OCI-LY1 (cell line): ENCODE measurements around the gene DHX9.

ENCODE experiments used
- EZH2 ChIP-seq: fragments of 200-600 bp; sonication (generic), shearing (Covaris generic); IDR thresholded peaks from 2 replicates; pipeline ENCODE4 v1.8.0; 2017; ENCODE audit warnings: borderline replicate concordance, mixed run types, mild to moderate bottlenecking, antibody characterized with exemption, low read length, moderate library complexity, mixed read lengths
- TF ChIP-seq, protein P1 (sequence below): fragments of 200-600 bp; sonication (generic), shearing (Covaris generic); IDR thresholded peaks from 2 replicates; pipeline ENCODE4 v1.5.1; 2017; ENCODE audit warnings: mild to moderate bottlenecking, antibody characterized with exemption, low read length, moderate library complexity, mixed read lengths

DNA sequence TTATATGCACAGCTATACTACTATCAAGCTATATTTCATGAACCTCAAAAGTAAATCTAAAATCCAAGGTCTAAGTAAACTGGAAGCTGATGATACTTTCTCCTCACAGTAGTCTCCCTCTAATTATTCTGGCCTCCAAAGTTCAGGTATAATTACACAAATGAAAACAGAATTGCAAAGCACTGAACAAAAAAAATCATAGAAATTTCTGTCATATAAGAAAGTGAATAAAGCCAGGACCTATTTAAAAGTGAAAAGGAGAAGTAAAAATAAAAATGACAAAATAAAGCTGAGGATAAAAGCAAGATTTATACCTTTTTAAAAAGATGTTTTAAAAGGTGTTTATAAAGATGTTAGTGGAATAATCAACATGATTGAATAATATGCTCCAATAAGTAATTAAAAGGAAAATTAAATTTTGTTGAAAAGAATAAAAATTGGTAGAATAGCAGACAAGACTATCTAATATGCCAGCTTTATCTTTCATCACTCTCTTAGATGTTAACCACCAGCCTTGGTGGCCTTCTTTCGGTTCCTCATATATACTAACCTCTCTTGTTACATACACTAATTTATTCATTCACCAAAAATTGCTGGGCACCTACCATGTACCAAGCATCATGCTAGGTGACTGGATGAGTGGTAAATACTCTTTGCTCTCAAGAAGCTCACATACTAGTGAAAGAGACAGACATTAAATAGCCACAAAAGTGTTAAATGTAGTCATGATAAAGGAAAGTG lies 88.7 kb downstream of the DHX9 start:
- TF ChIP-seq, protein P1, sequence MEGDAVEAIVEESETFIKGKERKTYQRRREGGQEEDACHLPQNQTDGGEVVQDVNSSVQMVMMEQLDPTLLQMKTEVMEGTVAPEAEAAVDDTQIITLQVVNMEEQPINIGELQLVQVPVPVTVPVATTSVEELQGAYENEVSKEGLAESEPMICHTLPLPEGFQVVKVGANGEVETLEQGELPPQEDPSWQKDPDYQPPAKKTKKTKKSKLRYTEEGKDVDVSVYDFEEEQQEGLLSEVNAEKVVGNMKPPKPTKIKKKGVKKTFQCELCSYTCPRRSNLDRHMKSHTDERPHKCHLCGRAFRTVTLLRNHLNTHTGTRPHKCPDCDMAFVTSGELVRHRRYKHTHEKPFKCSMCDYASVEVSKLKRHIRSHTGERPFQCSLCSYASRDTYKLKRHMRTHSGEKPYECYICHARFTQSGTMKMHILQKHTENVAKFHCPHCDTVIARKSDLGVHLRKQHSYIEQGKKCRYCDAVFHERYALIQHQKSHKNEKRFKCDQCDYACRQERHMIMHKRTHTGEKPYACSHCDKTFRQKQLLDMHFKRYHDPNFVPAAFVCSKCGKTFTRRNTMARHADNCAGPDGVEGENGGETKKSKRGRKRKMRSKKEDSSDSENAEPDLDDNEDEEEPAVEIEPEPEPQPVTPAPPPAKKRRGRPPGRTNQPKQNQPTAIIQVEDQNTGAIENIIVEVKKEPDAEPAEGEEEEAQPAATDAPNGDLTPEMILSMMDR = no peak
- TF ChIP-seq EZH2 = no peak
